WTC11 (cell line): ENCODE results near the gene KLK1. TPM values are rescaled to one million over a fixed set of nuclear protein-coding genes. Genes with fewer than 3 reads are reported as not detected.

ENCODE experiments used
- ATAC-seq: fragments of 200-7000 bp; cut with Tn5 transposase; 2 replicates; pipeline ENCODE4 v1.10.0; 2021; ENCODE audit warnings: mild to moderate bottlenecking, moderate library complexity
- CTCF ChIA-PET: fragments of 300-600 bp; sonication (Branson Sonifier 250); formaldehyde crosslinking; loops from one replicate; lab custom pipeline; 2021; ENCODE audit warnings: antibody characterized with exemption; lab: Charles Lee
- POLR2A ChIA-PET: fragments of 350-600 bp; sonication (Branson Sonifier 250); formaldehyde crosslinking; loops from one replicate; lab custom pipeline; 2021; ENCODE audit warnings: antibody characterized with exemption; lab: Charles Lee
- DNase-seq: peaks from one replicate; pipeline ENCODE4 v3.0.0; 2021; ENCODE audit warnings: low spot score
- H3K27ac Mint-ChIP-seq: 2 replicates; pipeline ENCODE4 v1.8.0; 2021; ENCODE audit warnings: mixed read lengths
- H3K27me3 Mint-ChIP-seq: 2 replicates; pipeline ENCODE4 v1.8.0; 2021; ENCODE audit warnings: low read depth, mild to moderate bottlenecking, moderate library complexity, mixed read lengths
- H3K36me3 Mint-ChIP-seq: 2 replicates; pipeline ENCODE4 v1.8.0; 2021; ENCODE audit warnings: mixed read lengths
- H3K4me1 Mint-ChIP-seq: 2 replicates; pipeline ENCODE4 v1.8.0; 2022; ENCODE audit warnings: mixed read lengths
- H3K4me3 Mint-ChIP-seq: 2 replicates; pipeline ENCODE4 v1.8.0; 2021; ENCODE audit warnings: mild to moderate bottlenecking, moderate library complexity, mixed read lengths
- H3K9me3 Mint-ChIP-seq: 2 replicates; pipeline ENCODE4 v1.8.0; 2021; ENCODE audit warnings: mixed read lengths
- ATF1 ChIP-seq: sonication (generic); formaldehyde crosslinking; IDR thresholded peaks from 2 replicates; pipeline ENCODE4 v1.8.1; 2023; ENCODE audit warnings: mild to moderate bottlenecking, moderate library complexity, missing genetic modification reagents
- ATF2 ChIP-seq: sonication (generic); formaldehyde crosslinking; IDR thresholded peaks from 2 replicates; pipeline ENCODE4 v1.8.1; 2022; ENCODE audit warnings: low read depth, missing genetic modification reagents, borderline replicate concordance
- CDX4 ChIP-seq: fragments of 250-450 bp; sonication (Bioruptor Pico); IDR thresholded peaks from 2 replicates; pipeline ENCODE4 v1.9.0; 2021; ENCODE audit warnings: moderate library complexity, mild to moderate bottlenecking, inconsistent platforms, borderline replicate concordance
- FOXK1 ChIP-seq: sonication (generic); formaldehyde crosslinking; IDR thresholded peaks from 2 replicates; pipeline ENCODE4 v1.8.0; 2022; ENCODE audit warnings: mild to moderate bottlenecking, moderate library complexity, missing genetic modification reagents
- FOXP1 ChIP-seq: sonication (generic); formaldehyde crosslinking; IDR thresholded peaks from 2 replicates; pipeline ENCODE4 v1.8.0; 2022; ENCODE audit warnings: missing genetic modification reagents, mild to moderate bottlenecking, moderate library complexity, borderline replicate concordance
- GRHL2 ChIP-seq: fragments of 250-450 bp; sonication (Bioruptor Pico); IDR thresholded peaks from 2 replicates; pipeline ENCODE4 v1.8.0; 2022; ENCODE audit warnings: mild to moderate bottlenecking, moderate library complexity; ENCODE audit not compliant: insufficient replicate concordance, severe bottlenecking
- IRF1 ChIP-seq: sonication (generic); formaldehyde crosslinking; IDR thresholded peaks from 2 replicates; pipeline ENCODE4 v1.8.0; 2023; ENCODE audit warnings: missing genetic modification reagents
- KAT7 ChIP-seq: sonication (generic); formaldehyde crosslinking; IDR thresholded peaks from 2 replicates; pipeline ENCODE4 v1.8.1; 2023; ENCODE audit warnings: missing genetic modification reagents, mild to moderate bottlenecking, borderline replicate concordance
- MAX ChIP-seq: sonication (generic); formaldehyde crosslinking; IDR thresholded peaks from 2 replicates; pipeline ENCODE4 v1.8.0; 2022; ENCODE audit warnings: mild to moderate bottlenecking, missing genetic modification reagents
- MXD4 ChIP-seq: fragments of 250-450 bp; sonication (Bioruptor Pico); IDR thresholded peaks from 2 replicates; pipeline ENCODE4 v1.8.0; 2021; ENCODE audit warnings: mild to moderate bottlenecking, moderate library complexity, borderline replicate concordance
- NFATC4 ChIP-seq: fragments of 250-450 bp; sonication (Bioruptor Pico); IDR thresholded peaks from 2 replicates; pipeline ENCODE4 v1.9.0; 2021; ENCODE audit warnings: mild to moderate bottlenecking
- NR3C1 ChIP-seq: sonication (generic); formaldehyde crosslinking; conservative IDR thresholded peaks from 2 replicates; pipeline ENCODE4 v1.8.1; 2023; ENCODE audit warnings: low read depth, mild to moderate bottlenecking, missing genetic modification reagents
- PREB ChIP-seq: sonication (generic); formaldehyde crosslinking; IDR thresholded peaks from 2 replicates; pipeline ENCODE4 v1.8.1; 2022; ENCODE audit warnings: mild to moderate bottlenecking, missing genetic modification reagents, moderate library complexity, borderline replicate concordance
- PRRX2 ChIP-seq: fragments of 250-450 bp; sonication (Bioruptor Pico); IDR thresholded peaks from 2 replicates; pipeline ENCODE4 v1.8.0; 2021; ENCODE audit warnings: mild to moderate bottlenecking
- RORB ChIP-seq: fragments of 250-450 bp; sonication (Bioruptor Pico); IDR thresholded peaks from 2 replicates; pipeline ENCODE4 v1.9.0; 2021; ENCODE audit warnings: mild to moderate bottlenecking
- USF2 ChIP-seq: sonication (generic); formaldehyde crosslinking; IDR thresholded peaks from 2 replicates; pipeline ENCODE4 v1.8.1; 2023; ENCODE audit warnings: mild to moderate bottlenecking, missing genetic modification reagents, moderate library complexity
- ZMAT4 ChIP-seq: fragments of 250-450 bp; sonication (Bioruptor Pico); IDR thresholded peaks from 2 replicates; pipeline ENCODE4 v1.9.0; 2021; ENCODE audit warnings: mild to moderate bottlenecking
- ZNF138 ChIP-seq: sonication (generic); formaldehyde crosslinking; conservative IDR thresholded peaks from 2 replicates; pipeline ENCODE4 v1.8.1; 2022; ENCODE audit warnings: mild to moderate bottlenecking, moderate library complexity, missing genetic modification reagents
- ZNF219 ChIP-seq: sonication (generic); formaldehyde crosslinking; IDR thresholded peaks from 2 replicates; pipeline ENCODE4 v1.8.0; 2023; ENCODE audit warnings: missing genetic modification reagents, mild to moderate bottlenecking, borderline replicate concordance
- ZNF425 ChIP-seq: fragments of 250-450 bp; sonication (Bioruptor Pico); conservative IDR thresholded peaks from 2 replicates; pipeline ENCODE4 v1.9.0; 2021; ENCODE audit warnings: mild to moderate bottlenecking
- ZNF671 ChIP-seq: fragments of 250-450 bp; sonication (Bioruptor Pico); IDR thresholded peaks from 2 replicates; pipeline ENCODE4 v1.8.0; 2021; ENCODE audit warnings: mild to moderate bottlenecking
- total RNA-seq: library from RNA; stranded (reverse); gene quantifications from 3 replicates; pipeline ENCODE4 v1.2.3, GENCODE V29; 2021

KLK1 gene
- total RNA-seq, 1 experiment from 2014 or later = 3.9 TPM

GRCh38 chr19:50792272-50793250 lies 31.0 kb downstream of the KLK1 start (continued):
- TF ChIP-seq FOXK1 (CRISPR knock-in tag) = no peak
- TF ChIP-seq ATF1 (CRISPR knock-in tag) = no peak
- peak; percentile 64; the same call in 1 of the 2 replicates for TF ChIP-seq ZNF425
- no peak for TF ChIP-seq ATF2 (CRISPR knock-in tag)
- no peak for TF ChIP-seq ZMAT4 (CRISPR knock-in tag)
- no peak for TF ChIP-seq MAX

GRCh38 chr19:50791594-50792271 lies 31.9 kb downstream of the KLK1 start:
- Mint-ChIP-seq H3K27ac (no peak overlapping the region), H3K27me3 (peaks cover 31% of the 10 kb centered on the region), H3K9me3 (no peaks in the 10 kb centered on the region), H3K4me3 (no peak overlapping the region), H3K36me3 (no peaks in the 10 kb centered on the region), H3K4me1 (peaks cover 12% of the 10 kb centered on the region)
- ATAC-seq = no peak
- no peak for DNase-seq
- TF ChIP-seq RORB (CRISPR knock-in tag) = no peak
- peak; percentile 40; the same call in 1 of the 2 replicates for TF ChIP-seq ZNF671 (CRISPR knock-in tag)
- POLR2A ChIA-PET = interaction anchor here (0.8 to 1.6 kb wide), 2 partner anchors 67 to 75 kb away, joined by 3 read pairs; no protein-coding TSS in a partner anchor
- CTCF ChIA-PET = interaction anchor here (0.8 to 1.6 kb wide), 8 partner anchors 10 to 254 kb away, joined by 3 to 5 read pairs (median 4); no protein-coding TSS in a partner anchor

GRCh38 chr19:50790922-50791467 lies 32.6 kb downstream of the KLK1 start:
- ATAC-seq (no peak), DNase-seq (no peak)
- Mint-ChIP-seq H3K4me1 (peaks cover 12% of the 10 kb centered on the region), H3K36me3 (no peaks in the 10 kb centered on the region), H3K9me3 (no peaks in the 10 kb centered on the region), H3K27ac (no peak overlapping the region), H3K4me3 (no peak overlapping the region), H3K27me3 (peaks cover 31% of the 10 kb centered on the region)
- CTCF ChIA-PET = interaction anchor here (1.4 to 3.2 kb wide), 4 partner anchors 12 to 131 kb away, joined by 3 to 8 read pairs (median 6); no protein-coding TSS in a partner anchor
- POLR2A ChIA-PET = no interaction called here
- no peak for TF ChIP-seq GRHL2 (CRISPR knock-in tag)
- no peak for TF ChIP-seq USF2 (CRISPR knock-in tag)
- no peak for TF ChIP-seq ATF1 (CRISPR knock-in tag)
- TF ChIP-seq NFATC4 (CRISPR knock-in tag) = no peak
- no peak for TF ChIP-seq KAT7
- no peak for TF ChIP-seq ZMAT4 (CRISPR knock-in tag)
- no peak for TF ChIP-seq ZNF138 (CRISPR knock-in tag)
- TF ChIP-seq CDX4 = no peak
- no peak for TF ChIP-seq IRF1 (CRISPR knock-in tag)
- no peak for TF ChIP-seq ZNF219 (CRISPR knock-in tag)
- no peak for TF ChIP-seq NR3C1 (CRISPR knock-in tag)
- TF ChIP-seq MXD4 = no peak
- no peak for TF ChIP-seq FOXP1 (CRISPR knock-in tag)
- no peak for TF ChIP-seq PRRX2 (CRISPR knock-in tag)
- TF ChIP-seq PREB (CRISPR knock-in tag) = no peak
